H1 (cell line): ENCODE results near the gene FAM83B. TPM values are rescaled to one million over a fixed set of nuclear protein-coding genes. Genes with fewer than 3 reads are reported as not detected.

Source experiments
- CHD2 ChIP-seq: IDR thresholded peaks from 2 replicates; pipeline ENCODE4 v1.6.1; 2012; ENCODE audit warnings: low read length, improper control_type of control experiment
- CHD7 ChIP-seq: fragments of 300-600 bp; sonication (generic); IDR thresholded peaks from 2 replicates; pipeline ENCODE4 v1.7.1; 2012; ENCODE audit warnings: low read length, moderate library complexity, mild to moderate bottlenecking, inconsistent platforms; ENCODE audit not compliant: insufficient replicate concordance
- polyA plus RNA-seq, 7 experiments: library from polyadenylated mRNA; depleted of rRNA in 3 of 7; stranded (reverse) in 5 of 7; unstranded in 2 of 7; fragments of >200 nt in 5 of 7; fragments of 200-250 nt in 2 of 7; gene quantifications; 1 replicate in 5 of 7; 2 replicates in 1 of 7; 4 replicates in 1 of 7; pipeline versions ENCODE4 v1.2.1 to v1.2.3, GENCODE V29; 2011 to 2013; ENCODE audit warnings: missing spikeins in 2 of 7, mixed read lengths in 2 of 7
- total RNA-seq: library from RNA; stranded (reverse); fragmentation: NEBNext Ultra II Directional; extraction: Animal tissue kit (Norgen Biotek cat#: 25700); gene quantifications from 2 replicates; pipeline ENCODE4 v1.2.1, GENCODE V29; 2021

Gene FAM83B
- total and polyA plus RNA-seq, 2 of the 8 experiments (the other 6 are each of a cell fraction or from before 2014, with no cell fraction given): 0.71 to 5.7 TPM

GRCh38 chr6:54957698-54958097, 111.1 kb downstream of the FAM83B start (continued):
- TF ChIP-seq CHD7: no peak
- no peak for TF ChIP-seq CHD2
